Transverse colon (tissue), 4 donors: Measurements from ENCODE around the gene HIPK2. TPM values are rescaled to one million over a fixed set of nuclear protein-coding genes. Genes with fewer than 3 reads are reported as not detected.

ENCODE experiments used
- DNase-seq: peaks from one replicate; pipeline ENCODE4 v3.0.0-alpha.2; 2019
- H3K27ac ChIP-seq, 4 donors: fragments of 200-600 bp; sonication (generic); 2 replicates each; pipeline ENCODE4 v1.5.1; 2016 to 2018; ENCODE audit warnings: inconsistent platforms in 4 of 4
- H3K27me3 ChIP-seq: fragments of 200-600 bp; sonication (generic); 2 replicates; pipeline ENCODE4 v1.5.1; 2017; ENCODE audit warnings: inconsistent platforms
- H3K36me3 ChIP-seq, 4 donors: fragments of 200-600 bp; sonication (generic); 2 replicates each; pipeline ENCODE4 v1.5.1; 2017 to 2019; ENCODE audit warnings: inconsistent platforms in 4 of 4
- H3K4me1 ChIP-seq, 4 donors: fragments of 200-600 bp; sonication (generic); 2 replicates each; pipeline ENCODE4 v1.5.1; 2017 to 2020; ENCODE audit warnings: inconsistent platforms in 4 of 4
- H3K4me3 ChIP-seq, 4 donors: fragments of 200-600 bp; sonication (generic); 1 replicate in 1 of 4; 2 replicates in 3 of 4; pipeline versions ENCODE4 v1.5.1 to v1.6.1; 2017 to 2019; ENCODE audit warnings: inconsistent platforms in 4 of 4
- H3K9me3 ChIP-seq, 2 donors: fragments of 200-600 bp; sonication (generic); 2 replicates each; pipeline ENCODE4 v1.5.1; 2017 to 2019; ENCODE audit warnings: inconsistent platforms in 2 of 2
- EP300 ChIP-seq: sonication (generic); formaldehyde crosslinking; IDR thresholded peaks from one replicate; pipeline ENCODE4 v1.6.1; 2017; ENCODE audit warnings: antibody characterized with exemption, low read depth
- POLR2A ChIP-seq: fragments of 450-650 bp; IDR thresholded peaks from one replicate; pipeline ENCODE4 v1.6.1; 2016; ENCODE audit warnings: antibody characterized with exemption, mild to moderate bottlenecking, moderate library complexity
- POLR2AphosphoS5 ChIP-seq, 3 donors: sonication (generic); formaldehyde crosslinking; IDR thresholded peaks; one replicate each; pipeline ENCODE4 v1.6.1; 2016; ENCODE audit warnings: antibody characterized with exemption in 3 of 3
- WGBS, 2 donors: methylation state at CpG; one replicate each; pipeline ENCODE4 v1.1.5; 2018; ENCODE audit warnings: low coverage in 1 of 2; 5-methylcytosine and 5-hydroxymethylcytosine counted together
- in situ Hi-C, 4 donors: fragments of 200-750 bp; cut with MboI; loops; one replicate each; pipeline versions ENCODE4 v1.15.0 to v1.15.1; 2017; ENCODE audit warnings: low sequenced_read_pairs in 3 of 4, low pct_ligation_motif_present in 1 of 4, low pct_unique_long_range_greater_than_20kb in 1 of 4
- intact Hi-C: fragments of 100-400 bp; cut with DNase I; formaldehyde crosslinking; loops from one replicate; pipeline ENCODE4 v1.15.1; 2023; ENCODE audit warnings: low total_unique reads
- total RNA-seq, 4 donors: library from RNA; depleted of rRNA; stranded (reverse); fragments of >200 nt; gene quantifications; one replicate each; pipeline ENCODE4 v1.1.0, GENCODE V29; 2016
- TF ChIP-seq, protein P1 (sequence below), 5 experiments: fragments of 200-600 bp in 3 of 5; fragments of 450-650 bp in 2 of 5; sonication (generic) in 3 of 5; IDR thresholded peaks; 1 replicate in 2 of 5; 2 replicates in 3 of 5; pipeline ENCODE4 v1.5.1; 2016 to 2017; ENCODE audit warnings: antibody characterized with exemption in 5 of 5, inconsistent platforms in 3 of 5, mild to moderate bottlenecking in 2 of 5, moderate library complexity in 1 of 5

The HIPK2 gene
- total RNA-seq, 4 donors from 2014 or later: 27.3 to 40.3 (median 33.6) TPM

DNA sequence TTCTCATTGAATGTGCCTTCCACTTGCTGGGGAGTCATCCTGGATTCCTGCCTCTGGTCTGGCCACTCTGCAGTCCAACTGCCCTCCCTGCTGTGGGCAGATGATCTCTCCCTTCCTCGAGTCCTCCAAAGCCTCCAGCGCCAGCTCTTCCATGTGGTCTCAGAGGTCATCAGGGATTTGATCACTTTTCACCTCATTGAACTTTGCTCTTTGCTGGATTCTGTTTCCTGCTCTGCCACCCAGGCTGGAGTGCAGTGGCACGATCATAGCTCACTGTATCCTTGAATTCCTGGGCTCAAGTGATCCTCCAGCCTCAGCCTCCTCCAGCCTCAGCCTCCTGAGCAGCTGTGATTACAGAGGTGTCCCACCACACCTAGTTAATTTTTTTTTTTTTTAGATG lies 29.2 kb upstream of the HIPK2 start:
- WGBS, 2 donors: 33 to 60% methylated on average over 1 to 3 of the region's 3 CpGs
- Histone ChIP-seq H3K36me3 (no peaks in the 10 kb centered on the region), H3K4me3 (no peak overlapping the region), H3K27ac (no peak overlapping the region), H3K9me3 (no peaks in the 10 kb centered on the region), H3K27me3 (no peaks in the 10 kb centered on the region), H3K4me1 (no peaks in the 10 kb centered on the region)
- TF ChIP-seq POLR2AphosphoS5 (IDR thresholded peaks at IDR 0.05) (no peak), EP300 (no peak), POLR2A (no peak)
- TF ChIP-seq, protein P1, sequence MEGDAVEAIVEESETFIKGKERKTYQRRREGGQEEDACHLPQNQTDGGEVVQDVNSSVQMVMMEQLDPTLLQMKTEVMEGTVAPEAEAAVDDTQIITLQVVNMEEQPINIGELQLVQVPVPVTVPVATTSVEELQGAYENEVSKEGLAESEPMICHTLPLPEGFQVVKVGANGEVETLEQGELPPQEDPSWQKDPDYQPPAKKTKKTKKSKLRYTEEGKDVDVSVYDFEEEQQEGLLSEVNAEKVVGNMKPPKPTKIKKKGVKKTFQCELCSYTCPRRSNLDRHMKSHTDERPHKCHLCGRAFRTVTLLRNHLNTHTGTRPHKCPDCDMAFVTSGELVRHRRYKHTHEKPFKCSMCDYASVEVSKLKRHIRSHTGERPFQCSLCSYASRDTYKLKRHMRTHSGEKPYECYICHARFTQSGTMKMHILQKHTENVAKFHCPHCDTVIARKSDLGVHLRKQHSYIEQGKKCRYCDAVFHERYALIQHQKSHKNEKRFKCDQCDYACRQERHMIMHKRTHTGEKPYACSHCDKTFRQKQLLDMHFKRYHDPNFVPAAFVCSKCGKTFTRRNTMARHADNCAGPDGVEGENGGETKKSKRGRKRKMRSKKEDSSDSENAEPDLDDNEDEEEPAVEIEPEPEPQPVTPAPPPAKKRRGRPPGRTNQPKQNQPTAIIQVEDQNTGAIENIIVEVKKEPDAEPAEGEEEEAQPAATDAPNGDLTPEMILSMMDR (IDR thresholded peaks at IDR 0.05): no peak
- intact Hi-C loops: no loop called here
- in situ Hi-C loops: no loop called here
- DNase-seq: no peak

DNA sequence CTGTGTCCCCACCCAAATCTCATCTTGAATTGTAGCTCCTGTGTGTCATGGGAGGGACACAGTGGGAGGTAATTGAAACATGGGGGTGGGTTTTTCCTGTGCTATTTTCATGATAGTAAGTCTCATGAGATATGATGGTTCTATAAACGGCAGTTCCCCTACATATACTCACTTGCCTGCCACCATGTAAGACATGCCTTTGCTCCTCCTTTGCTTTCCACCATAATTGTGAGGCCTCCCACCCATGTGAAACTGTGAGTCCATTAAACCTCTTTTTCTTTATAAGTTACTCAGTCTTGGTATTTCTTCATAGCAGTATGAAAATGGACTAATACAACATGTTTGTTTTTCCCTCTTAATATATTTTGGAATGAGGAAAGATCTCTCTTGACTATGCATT lies 26.8 kb upstream of the HIPK2 start:
- H3K4me3 ChIP-seq: no peak overlapping the region
- H3K27me3 ChIP-seq: no peaks in the 10 kb centered on the region
- no peak for TF ChIP-seq POLR2A
- TF ChIP-seq EP300: no peak
- TF ChIP-seq, protein P1 (IDR thresholded peaks at IDR 0.05): no peak
- TF ChIP-seq POLR2AphosphoS5 (IDR thresholded peaks at IDR 0.05): no peak
- no peaks in the 10 kb centered on the region for H3K9me3 ChIP-seq
- intact Hi-C loops (no loop called here), in situ Hi-C loops (no loop called here)
- 86% methylated on average over 1 of the region's 1 CpG; no CpG with 5 or more reads in 1 of the 2 donors for WGBS, 2 donors
- no peaks in the 10 kb centered on the region for H3K36me3 ChIP-seq
- H3K27ac ChIP-seq: no peak overlapping the region
- DNase-seq: no peak
- H3K4me1 ChIP-seq: no peaks in the 10 kb centered on the region

DNA sequence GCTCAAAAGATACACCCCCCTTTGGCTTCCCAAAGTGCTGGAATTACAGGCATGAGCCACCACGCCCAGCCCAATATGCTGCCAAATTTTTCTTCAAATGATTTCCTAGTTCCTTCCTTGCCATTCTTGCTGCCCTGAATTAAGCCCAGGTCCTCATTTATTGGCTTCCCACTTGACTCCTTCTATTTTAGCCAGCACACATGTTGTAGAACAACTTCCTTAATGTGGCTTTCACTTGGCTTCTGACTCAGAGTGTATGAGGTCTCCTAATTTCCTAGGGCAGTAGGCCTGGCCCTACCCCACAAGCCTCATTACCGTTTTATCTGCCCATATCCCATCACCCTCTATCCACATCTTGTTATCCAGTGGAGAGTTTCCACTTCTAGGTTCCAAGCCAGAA lies 21.8 kb upstream of the HIPK2 start:
- Histone ChIP-seq H3K4me1 (peaks cover 0 to 8% (median 0%) of the 10 kb centered on the region in 4 donors), H3K4me3 (no peak overlapping the region), H3K27me3 (no peaks in the 10 kb centered on the region), H3K27ac (no peak overlapping the region), H3K36me3 (no peaks in the 10 kb centered on the region), H3K9me3 (no peaks in the 10 kb centered on the region)
- TF ChIP-seq, protein P1 (IDR thresholded peaks at IDR 0.05): no peak
- TF ChIP-seq POLR2A (no peak), EP300 (no peak), POLR2AphosphoS5 (IDR thresholded peaks at IDR 0.05) (no peak)
- in situ Hi-C loops (no loop called here), intact Hi-C loops (no loop called here)
- no peak for DNase-seq
- 64% methylated on average over 2 of the region's 2 CpGs; no CpG with 5 or more reads in 1 of the 2 donors for WGBS, 2 donors

DNA sequence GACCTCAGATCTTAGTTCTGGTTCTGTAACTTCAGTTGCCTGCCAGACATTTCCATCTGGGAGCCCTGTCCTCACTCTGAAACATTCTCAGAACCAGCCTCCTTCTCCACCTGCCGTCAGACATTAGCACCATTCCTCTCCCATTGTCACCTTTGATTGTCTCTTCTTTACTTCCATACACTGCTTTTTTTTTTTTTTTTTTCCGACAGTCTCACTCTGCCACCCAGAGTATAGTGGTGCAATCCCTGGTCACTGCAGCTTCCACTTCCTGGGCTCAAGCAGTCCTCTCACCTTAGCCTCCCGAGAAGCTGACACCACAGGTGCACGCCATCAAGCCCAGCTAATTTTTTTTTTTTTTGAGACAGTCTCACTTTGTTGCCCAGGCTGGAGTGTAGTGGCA lies 21.1 kb upstream of the HIPK2 start:
- Histone ChIP-seq H3K27ac (no peak overlapping the region), H3K9me3 (no peaks in the 10 kb centered on the region), H3K27me3 (no peaks in the 10 kb centered on the region), H3K4me1 (peaks cover 0 to 8% (median 0%) of the 10 kb centered on the region in 4 donors), H3K4me3 (no peak overlapping the region), H3K36me3 (no peaks in the 10 kb centered on the region)
- in situ Hi-C loops (no loop called here), intact Hi-C loops (no loop called here)
- WGBS, 2 donors: 81 to 94% methylated on average over 4 of the region's 4 CpGs
- TF ChIP-seq, protein P1 (IDR thresholded peaks at IDR 0.05): no peak
- TF ChIP-seq EP300: no peak
- no peak for TF ChIP-seq POLR2AphosphoS5 (IDR thresholded peaks at IDR 0.05)
- no peak for TF ChIP-seq POLR2A
- no peak for DNase-seq
